H9 (cell line): Measurements from ENCODE around the gene SLC25A48. TPM values are rescaled to one million over a fixed set of nuclear protein-coding genes. Genes with fewer than 3 reads are reported as not detected.

Experiments used
- DNase-seq: peaks from one replicate; pipeline ENCODE4 v3.0.0-alpha.2; 2017
- H2AFZ ChIP-seq: one replicate; pipeline ENCODE4 v1.6.1; 2013; ENCODE audit warnings: mild to moderate bottlenecking, low read length, control low read depth, moderate library complexity
- H2AK5ac ChIP-seq: 2 replicates; pipeline ENCODE4 v1.6.1; 2013; ENCODE audit warnings: low read length, control low read depth, mixed read lengths; ENCODE audit not compliant: insufficient read length
- H2BK120ac ChIP-seq: one replicate; pipeline ENCODE4 v1.6.1; 2013; ENCODE audit warnings: low read depth, mild to moderate bottlenecking, low read length, control low read depth, inconsistent platforms; ENCODE audit not compliant: poor library complexity, severe bottlenecking
- H2BK12ac ChIP-seq: 2 replicates; pipeline ENCODE4 v1.6.1; 2013; ENCODE audit warnings: low read length, control low read depth, mixed read lengths, low read depth; ENCODE audit not compliant: insufficient read length
- H2BK15ac ChIP-seq: 2 replicates; pipeline ENCODE4 v1.6.1; 2013; ENCODE audit warnings: low read depth, low read length, control low read depth
- H2BK20ac ChIP-seq: one replicate; pipeline ENCODE4 v1.6.1; 2013; ENCODE audit warnings: low read depth, mild to moderate bottlenecking, low read length, control low read depth, inconsistent platforms; ENCODE audit not compliant: poor library complexity, severe bottlenecking
- H2BK5ac ChIP-seq: 2 replicates; pipeline ENCODE4 v1.6.1; 2013; ENCODE audit warnings: low read length, control low read depth, mixed read lengths; ENCODE audit not compliant: insufficient read length
- H3K14ac ChIP-seq: 2 replicates; pipeline ENCODE4 v1.6.1; 2013; ENCODE audit warnings: low read length, control low read depth; ENCODE audit not compliant: insufficient read depth
- H3K18ac ChIP-seq: 2 replicates; pipeline ENCODE4 v1.6.1; 2013; ENCODE audit warnings: low read depth, mild to moderate bottlenecking, mixed read lengths, low read length, control low read depth; ENCODE audit not compliant: insufficient read length
- H3K23ac ChIP-seq: 2 replicates; pipeline ENCODE4 v1.6.1; 2013; ENCODE audit warnings: low read length, control low read depth, mixed read lengths, low read depth; ENCODE audit not compliant: insufficient read length
- H3K23me2 ChIP-seq: 2 replicates; pipeline ENCODE4 v1.6.1; 2013; ENCODE audit warnings: low read depth, mild to moderate bottlenecking, mixed read lengths, low read length, control low read depth; ENCODE audit not compliant: insufficient read length, poor library complexity, severe bottlenecking
- H3K27ac ChIP-seq: 2 replicates; pipeline ENCODE4 v1.5.1; 2013; ENCODE audit warnings: low read length, control low read depth, mixed read lengths, low read depth; ENCODE audit not compliant: insufficient read length
- H3K27me3 ChIP-seq: 2 replicates; pipeline ENCODE4 v1.6.1; 2013; ENCODE audit warnings: low read length, control low read depth, inconsistent platforms; ENCODE audit not compliant: insufficient read depth
- H3K4ac ChIP-seq: 2 replicates; pipeline ENCODE4 v1.6.1; 2013; ENCODE audit warnings: low read depth, mild to moderate bottlenecking, control low read depth, inconsistent platforms, low read length, moderate library complexity
- H3K4me1 ChIP-seq: 2 replicates; pipeline ENCODE4 v1.6.1; 2013; ENCODE audit warnings: low read length, control low read depth, inconsistent platforms; ENCODE audit not compliant: insufficient read depth
- H3K4me2 ChIP-seq: 2 replicates; pipeline ENCODE4 v1.6.1; 2013; ENCODE audit warnings: low read length, control low read depth, mixed read lengths; ENCODE audit not compliant: insufficient read length, insufficient read depth
- H3K56ac ChIP-seq: 2 replicates; pipeline ENCODE4 v1.6.1; 2013; ENCODE audit warnings: low read depth, mild to moderate bottlenecking, mixed read lengths, low read length, control low read depth; ENCODE audit not compliant: insufficient read length
- H3K79me1 ChIP-seq: 2 replicates; pipeline ENCODE4 v1.6.1; 2013; ENCODE audit warnings: low read depth, mild to moderate bottlenecking, moderate library complexity, low read length, control low read depth, inconsistent platforms; ENCODE audit not compliant: insufficient read depth, poor library complexity, severe bottlenecking
- H3K79me2 ChIP-seq: 2 replicates; pipeline ENCODE4 v1.6.1; 2013; ENCODE audit warnings: low read length, control low read depth, inconsistent platforms; ENCODE audit not compliant: insufficient read depth
- H3K9ac ChIP-seq: 2 replicates; pipeline ENCODE4 v1.6.1; 2013; ENCODE audit warnings: low read length, control low read depth, mixed read lengths; ENCODE audit not compliant: insufficient read length; ENCODE audit errors: extremely low read depth
- H3K9me3 ChIP-seq: one replicate; pipeline ENCODE4 v1.6.1; 2013; ENCODE audit warnings: low read depth, low read length, inconsistent platforms; ENCODE audit not compliant: control insufficient read depth
- H3T11ph ChIP-seq: one replicate; pipeline ENCODE4 v1.6.1; 2013; ENCODE audit warnings: mild to moderate bottlenecking, low read length, control low read depth, inconsistent platforms
- H4K20me1 ChIP-seq: one replicate; pipeline ENCODE4 v1.6.1; 2013; ENCODE audit not compliant: control insufficient read depth, insufficient read length, insufficient read depth
- H4K5ac ChIP-seq: 2 replicates; pipeline ENCODE4 v1.6.1; 2013; ENCODE audit warnings: low read depth, mild to moderate bottlenecking, mixed read lengths, low read length, control low read depth; ENCODE audit not compliant: insufficient read length
- H4K8ac ChIP-seq: replicated peaks from 2 replicates; pipeline ENCODE4 v1.6.1; 2013; ENCODE audit warnings: low read length, control low read depth, mixed read lengths, low read depth; ENCODE audit not compliant: insufficient read length
- H4K91ac ChIP-seq: 2 replicates; pipeline ENCODE4 v1.6.1; 2013; ENCODE audit warnings: low read depth, mild to moderate bottlenecking, moderate library complexity, mixed read lengths, low read length, control low read depth; ENCODE audit not compliant: insufficient read length
- H3K27ac Mint-ChIP-seq, 3 experiments: 2 replicates in 2 of 3; 3 replicates in 1 of 3; pipeline ENCODE4 v1.8.0; 2020 to 2021; ENCODE audit warnings: mixed read lengths in 3 of 3, mild to moderate bottlenecking in 1 of 3, moderate library complexity in 1 of 3
- H3K27me3 Mint-ChIP-seq: 2 replicates; pipeline ENCODE4 v1.8.0; 2021; ENCODE audit warnings: low read depth, mild to moderate bottlenecking, moderate library complexity, mixed read lengths
- H3K36me3 Mint-ChIP-seq, 3 experiments: 2 replicates in 2 of 3; 3 replicates in 1 of 3; pipeline ENCODE4 v1.8.0; 2020 to 2021; ENCODE audit warnings: low read depth in 3 of 3, mixed read lengths in 3 of 3; ENCODE audit not compliant: insufficient read depth in 1 of 3
- H3K4me1 Mint-ChIP-seq, 2 experiments: 2 replicates each; pipeline ENCODE4 v1.8.0; 2020; ENCODE audit warnings: mixed read lengths in 2 of 2
- H3K4me3 Mint-ChIP-seq, 2 experiments: 2 replicates in 1 of 2; 3 replicates in 1 of 2; pipeline ENCODE4 v1.8.0; 2020 to 2021; ENCODE audit warnings: mild to moderate bottlenecking in 2 of 2, mixed read lengths in 2 of 2, moderate library complexity in 1 of 2
- H3K9me3 Mint-ChIP-seq, 2 experiments: 2 replicates in 1 of 2; 3 replicates in 1 of 2; pipeline ENCODE4 v1.8.0; 2020; ENCODE audit warnings: mild to moderate bottlenecking in 2 of 2, mixed read lengths in 2 of 2, moderate library complexity in 1 of 2
- WGBS: extraction: QIAGEN DNeasy Blood & Tissue Kit; methylation state at CpG from one replicate; pipeline ENCODE4 v1.1.7; 2013; ENCODE audit warnings: missing lambda C conversion rate, low lambda C conversion rate, mixed read lengths; ENCODE audit not compliant: insufficient read length; ENCODE audit errors: extremely low coverage; 5-methylcytosine and 5-hydroxymethylcytosine counted together
- total RNA-seq: library from RNA; stranded (reverse); gene quantifications from 2 replicates; pipeline ENCODE4 v1.2.1, GENCODE V29; 2021
- TF ChIP-seq, protein P1 (sequence below): fragments of 200-600 bp; sonication (generic); conservative IDR thresholded peaks from 3 replicates; pipeline ENCODE4 v1.8.0; 2021; ENCODE audit warnings: antibody characterized with exemption, mild to moderate bottlenecking

SLC25A48 gene
- total RNA-seq, 1 experiment from 2014 or later: 0.66 TPM

DNA sequence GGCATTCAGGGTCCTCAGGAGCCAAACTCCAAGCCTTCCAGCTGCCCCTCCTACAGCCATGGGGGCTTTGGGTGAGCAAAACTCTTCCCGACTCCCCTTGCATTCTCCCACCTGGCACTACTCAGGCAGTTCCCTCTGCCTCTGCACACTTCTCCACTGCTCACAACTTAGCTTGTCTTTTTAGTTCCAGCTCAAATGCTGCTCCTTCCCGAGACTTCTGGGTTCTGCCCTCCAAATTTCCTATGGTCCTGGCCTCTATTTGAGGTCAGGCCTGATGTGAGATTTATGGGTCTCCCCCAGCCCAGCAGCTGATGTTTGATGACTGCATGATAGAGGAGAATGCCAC lies 5.7 kb upstream of the SLC25A48 start:
- H3K23ac ChIP-seq: no peak overlapping the region
- no peak overlapping the region for H2BK5ac ChIP-seq
- H4K20me1 ChIP-seq: no peaks in the 10 kb centered on the region
- no peak overlapping the region for H3K18ac ChIP-seq
- Mint-ChIP-seq H3K4me1 (peaks cover 7 to 16% of the 10 kb centered on the region in 2 experiments; a peak in 3 of 4 replicates), H3K27me3 (peaks cover 56% of the 10 kb centered on the region), H3K36me3 (no peaks in the 10 kb centered on the region), H3K9me3 (no peaks in the 10 kb centered on the region), H3K4me3 (no peak overlapping the region; a peak in 1 of 5 replicates), H3K27ac (no peak overlapping the region)
- H3K23me2 ChIP-seq: no peaks in the 10 kb centered on the region
- H3K79me2 ChIP-seq: no peaks in the 10 kb centered on the region
- no peak overlapping the region for H4K5ac ChIP-seq
- no peak overlapping the region for H3K4ac ChIP-seq
- no peak overlapping the region for H4K8ac ChIP-seq
- H3K27me3 ChIP-seq: peaks cover 4% of the 10 kb centered on the region; the same call in 1 of the 2 replicates
- H3K14ac ChIP-seq: no peak overlapping the region
- no peaks in the 10 kb centered on the region for H3K4me1 ChIP-seq
- no peak overlapping the region for H3K56ac ChIP-seq
- no peak for DNase-seq
- H3K9me3 ChIP-seq: no peaks in the 10 kb centered on the region
- no peak overlapping the region for H3K9ac ChIP-seq
- no peak overlapping the region for H3T11ph ChIP-seq
- no peak overlapping the region for H2AK5ac ChIP-seq
- H4K91ac ChIP-seq: no peak overlapping the region
- H2BK12ac ChIP-seq: no peak overlapping the region
- H2AFZ ChIP-seq: no peak overlapping the region
- no peak overlapping the region for H2BK120ac ChIP-seq
- H3K79me1 ChIP-seq: no peaks in the 10 kb centered on the region
- no peak overlapping the region for H3K27ac ChIP-seq
- WGBS: no CpG with 5 or more reads among the region's 2 CpGs
- TF ChIP-seq, protein P1, sequence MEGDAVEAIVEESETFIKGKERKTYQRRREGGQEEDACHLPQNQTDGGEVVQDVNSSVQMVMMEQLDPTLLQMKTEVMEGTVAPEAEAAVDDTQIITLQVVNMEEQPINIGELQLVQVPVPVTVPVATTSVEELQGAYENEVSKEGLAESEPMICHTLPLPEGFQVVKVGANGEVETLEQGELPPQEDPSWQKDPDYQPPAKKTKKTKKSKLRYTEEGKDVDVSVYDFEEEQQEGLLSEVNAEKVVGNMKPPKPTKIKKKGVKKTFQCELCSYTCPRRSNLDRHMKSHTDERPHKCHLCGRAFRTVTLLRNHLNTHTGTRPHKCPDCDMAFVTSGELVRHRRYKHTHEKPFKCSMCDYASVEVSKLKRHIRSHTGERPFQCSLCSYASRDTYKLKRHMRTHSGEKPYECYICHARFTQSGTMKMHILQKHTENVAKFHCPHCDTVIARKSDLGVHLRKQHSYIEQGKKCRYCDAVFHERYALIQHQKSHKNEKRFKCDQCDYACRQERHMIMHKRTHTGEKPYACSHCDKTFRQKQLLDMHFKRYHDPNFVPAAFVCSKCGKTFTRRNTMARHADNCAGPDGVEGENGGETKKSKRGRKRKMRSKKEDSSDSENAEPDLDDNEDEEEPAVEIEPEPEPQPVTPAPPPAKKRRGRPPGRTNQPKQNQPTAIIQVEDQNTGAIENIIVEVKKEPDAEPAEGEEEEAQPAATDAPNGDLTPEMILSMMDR: no peak
- no peak overlapping the region for H2BK20ac ChIP-seq
- H2BK15ac ChIP-seq: no peak overlapping the region
- H3K4me2 ChIP-seq: no peak overlapping the region
